Keratinocyte (primary cell): ENCODE results near the gene NR2E3.

Experiments used
- EZH2 ChIP-seq: IDR thresholded peaks from one replicate; pipeline ENCODE4 v1.6.1; 2012; ENCODE audit warnings: inconsistent platforms, mild to moderate bottlenecking, low read length, moderate library complexity
- TF ChIP-seq, protein P1 (sequence below), 3 experiments: IDR thresholded peaks in 1 of 3; conservative IDR thresholded peaks in 1 of 3; optimal IDR thresholded peaks in 1 of 3; 2 replicates in 2 of 3; 3 replicates in 1 of 3; pipeline versions ENCODE3 to v1.5.1; 2011; ENCODE audit warnings: low read length in 3 of 3, mild to moderate bottlenecking in 3 of 3, moderate library complexity in 2 of 3, control low read depth in 1 of 3, inconsistent platforms in 1 of 3; ENCODE audit not compliant: insufficient read depth in 2 of 3; ENCODE audit errors: extremely low read depth in 1 of 3

DNA sequence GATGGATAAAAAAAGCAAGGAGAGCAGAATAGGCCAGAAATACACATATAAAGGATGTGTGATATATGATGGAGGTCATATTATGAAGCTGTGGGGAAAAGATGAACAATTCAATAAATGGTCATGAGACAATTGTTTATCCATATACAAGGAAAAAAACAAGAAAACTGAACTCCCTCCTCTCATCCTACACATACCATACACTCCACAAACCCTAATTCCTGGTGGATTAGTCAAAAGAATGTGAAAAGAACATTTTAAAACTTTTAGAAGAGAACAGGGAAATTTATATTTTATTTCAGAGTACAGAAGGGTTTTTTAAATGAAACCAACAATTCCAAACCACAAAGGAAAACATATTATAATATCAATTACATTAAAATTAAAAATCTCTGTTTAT, 34.5 kb upstream of the NR2E3 start:
- TF ChIP-seq, protein P1, sequence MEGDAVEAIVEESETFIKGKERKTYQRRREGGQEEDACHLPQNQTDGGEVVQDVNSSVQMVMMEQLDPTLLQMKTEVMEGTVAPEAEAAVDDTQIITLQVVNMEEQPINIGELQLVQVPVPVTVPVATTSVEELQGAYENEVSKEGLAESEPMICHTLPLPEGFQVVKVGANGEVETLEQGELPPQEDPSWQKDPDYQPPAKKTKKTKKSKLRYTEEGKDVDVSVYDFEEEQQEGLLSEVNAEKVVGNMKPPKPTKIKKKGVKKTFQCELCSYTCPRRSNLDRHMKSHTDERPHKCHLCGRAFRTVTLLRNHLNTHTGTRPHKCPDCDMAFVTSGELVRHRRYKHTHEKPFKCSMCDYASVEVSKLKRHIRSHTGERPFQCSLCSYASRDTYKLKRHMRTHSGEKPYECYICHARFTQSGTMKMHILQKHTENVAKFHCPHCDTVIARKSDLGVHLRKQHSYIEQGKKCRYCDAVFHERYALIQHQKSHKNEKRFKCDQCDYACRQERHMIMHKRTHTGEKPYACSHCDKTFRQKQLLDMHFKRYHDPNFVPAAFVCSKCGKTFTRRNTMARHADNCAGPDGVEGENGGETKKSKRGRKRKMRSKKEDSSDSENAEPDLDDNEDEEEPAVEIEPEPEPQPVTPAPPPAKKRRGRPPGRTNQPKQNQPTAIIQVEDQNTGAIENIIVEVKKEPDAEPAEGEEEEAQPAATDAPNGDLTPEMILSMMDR (optimal IDR thresholded peaks at IDR 0.05 in 1 of 3, IDR thresholded peaks at IDR 0.05 in 1 of 3, conservative IDR thresholded peaks at IDR 0.05 in 1 of 3; ENCODE audit: extremely low read depth in 1 of 3, insufficient read depth in 2 of 3, low read length in 3 of 3), result no peak
- no peak for TF ChIP-seq EZH2
